ENCODE results near the gene KRT13.

Gene KRT13

GRCh38 chr17:41537990-41538389, 32.6 kb upstream of the KRT13 start:
- Histone ChIP-seq H3K79me2 (ENCODE audit: insufficient read depth, low read length) (no peaks in the 10 kb centered on the region), H3K27ac (ENCODE audit: low read depth, low read length) (no peak overlapping the region), H3F3A (ENCODE audit: insufficient read depth) (no peaks in the 10 kb centered on the region), H3K9me3 (ENCODE audit: insufficient read depth, low read length) (no peaks in the 10 kb centered on the region), H4K20me1 (ENCODE audit: low read depth, low read length) (no peaks in the 10 kb centered on the region), H3K36me3 (ENCODE audit: low read length) (no peaks in the 10 kb centered on the region), H3K27me3 (ENCODE audit: low read length) (no peaks in the 10 kb centered on the region), H3K9ac (ENCODE audit: low read length) (no peak overlapping the region), H3K4me3 (ENCODE audit: insufficient read depth, low read length, poor library complexity, severe bottlenecking) (no peak overlapping the region), H2AFZ (ENCODE audit: low read depth, low read length, severe bottlenecking) (no peak overlapping the region), H3K9me2 (replicated peaks; ENCODE audit: insufficient read depth, low read length) (no peaks in the 10 kb centered on the region), H3K4me2 (ENCODE audit: low read depth, low read length, poor library complexity, severe bottlenecking) (no peak overlapping the region)
- TF ChIP-seq, protein P1, sequence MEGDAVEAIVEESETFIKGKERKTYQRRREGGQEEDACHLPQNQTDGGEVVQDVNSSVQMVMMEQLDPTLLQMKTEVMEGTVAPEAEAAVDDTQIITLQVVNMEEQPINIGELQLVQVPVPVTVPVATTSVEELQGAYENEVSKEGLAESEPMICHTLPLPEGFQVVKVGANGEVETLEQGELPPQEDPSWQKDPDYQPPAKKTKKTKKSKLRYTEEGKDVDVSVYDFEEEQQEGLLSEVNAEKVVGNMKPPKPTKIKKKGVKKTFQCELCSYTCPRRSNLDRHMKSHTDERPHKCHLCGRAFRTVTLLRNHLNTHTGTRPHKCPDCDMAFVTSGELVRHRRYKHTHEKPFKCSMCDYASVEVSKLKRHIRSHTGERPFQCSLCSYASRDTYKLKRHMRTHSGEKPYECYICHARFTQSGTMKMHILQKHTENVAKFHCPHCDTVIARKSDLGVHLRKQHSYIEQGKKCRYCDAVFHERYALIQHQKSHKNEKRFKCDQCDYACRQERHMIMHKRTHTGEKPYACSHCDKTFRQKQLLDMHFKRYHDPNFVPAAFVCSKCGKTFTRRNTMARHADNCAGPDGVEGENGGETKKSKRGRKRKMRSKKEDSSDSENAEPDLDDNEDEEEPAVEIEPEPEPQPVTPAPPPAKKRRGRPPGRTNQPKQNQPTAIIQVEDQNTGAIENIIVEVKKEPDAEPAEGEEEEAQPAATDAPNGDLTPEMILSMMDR (IDR thresholded peaks at IDR 0.05; ENCODE audit: insufficient read depth, low read length, poor library complexity, severe bottlenecking) = no peak
- TF ChIP-seq EZH2phosphoT487 (conservative IDR thresholded peaks at IDR 0.05; ENCODE audit: low read length) = no peak

GRCh38 chr17:41537614-41537954, 32.2 kb upstream of the KRT13 start:
- Histone ChIP-seq H3F3A (ENCODE audit: insufficient read depth) (no peaks in the 10 kb centered on the region), H3K27ac (ENCODE audit: low read depth, low read length) (no peak overlapping the region), H3K9me2 (replicated peaks; ENCODE audit: insufficient read depth, low read length) (no peaks in the 10 kb centered on the region), H3K79me2 (ENCODE audit: insufficient read depth, low read length) (no peaks in the 10 kb centered on the region), H3K4me3 (ENCODE audit: insufficient read depth, low read length, poor library complexity, severe bottlenecking) (no peak overlapping the region), H3K27me3 (ENCODE audit: low read length) (no peaks in the 10 kb centered on the region), H3K4me2 (ENCODE audit: low read depth, low read length, poor library complexity, severe bottlenecking) (no peak overlapping the region), H3K9ac (ENCODE audit: low read length) (no peak overlapping the region), H2AFZ (ENCODE audit: low read depth, low read length, severe bottlenecking) (no peak overlapping the region), H4K20me1 (ENCODE audit: low read depth, low read length) (no peaks in the 10 kb centered on the region), H3K36me3 (ENCODE audit: low read length) (no peaks in the 10 kb centered on the region), H3K9me3 (ENCODE audit: insufficient read depth, low read length) (no peaks in the 10 kb centered on the region)
- TF ChIP-seq, protein P1 (IDR thresholded peaks at IDR 0.05; ENCODE audit: insufficient read depth, low read length, poor library complexity, severe bottlenecking) = no peak
- no peak for TF ChIP-seq EZH2phosphoT487 (conservative IDR thresholded peaks at IDR 0.05; ENCODE audit: low read length)

- H4K20me1 ChIP-seq (ENCODE audit: low read depth, low read length) = no peaks in the 10 kb centered on the region
- no peak overlapping the region for H2AFZ ChIP-seq (ENCODE audit: low read depth, low read length, severe bottlenecking)
- TF ChIP-seq EZH2phosphoT487 (conservative IDR thresholded peaks at IDR 0.05; ENCODE audit: low read length) = no peak
- TF ChIP-seq, protein P1 (IDR thresholded peaks at IDR 0.05; ENCODE audit: insufficient read depth, low read length, poor library complexity, severe bottlenecking) = no peak
- no peak overlapping the region for H3K9ac ChIP-seq (ENCODE audit: low read length)
- H3F3A ChIP-seq (ENCODE audit: insufficient read depth) = no peaks in the 10 kb centered on the region
- no peaks in the 10 kb centered on the region for H3K36me3 ChIP-seq (ENCODE audit: low read length)
- no peaks in the 10 kb centered on the region for H3K9me2 ChIP-seq (replicated peaks; ENCODE audit: insufficient read depth, low read length)
- no peaks in the 10 kb centered on the region for H3K9me3 ChIP-seq (ENCODE audit: insufficient read depth, low read length)
- no peak overlapping the region for H3K27ac ChIP-seq (ENCODE audit: low read depth, low read length)
- no peaks in the 10 kb centered on the region for H3K79me2 ChIP-seq (ENCODE audit: insufficient read depth, low read length)
- H3K4me2 ChIP-seq (ENCODE audit: low read depth, low read length, poor library complexity, severe bottlenecking) = no peak overlapping the region
- no peaks in the 10 kb centered on the region for H3K27me3 ChIP-seq (ENCODE audit: low read length)
- H3K4me3 ChIP-seq (ENCODE audit: insufficient read depth, low read length, poor library complexity, severe bottlenecking) = no peak overlapping the region
These were observed 31.6 kb upstream of the KRT13 start for GRCh38 chr17:41536741-41537613.
